ENCODE measurements around the gene EGLN2. TPM values are rescaled to one million over a fixed set of nuclear protein-coding genes. Genes with fewer than 3 reads are reported as not detected.
"Not testable (repeated sequence)": the region's sequence is repeated elsewhere in the genome, so short reads cannot be mapped to it uniquely, and the experiment has no call there.

Gene EGLN2
- polyA plus RNA-seq, 12 donors = 28.2 to 82.8 (median 41.5) TPM; not detected in 1

GRCh38 chr19:40836754-40837429 lies 37.9 kb downstream of the EGLN2 start:
- DNase-seq = no peak

DNA sequence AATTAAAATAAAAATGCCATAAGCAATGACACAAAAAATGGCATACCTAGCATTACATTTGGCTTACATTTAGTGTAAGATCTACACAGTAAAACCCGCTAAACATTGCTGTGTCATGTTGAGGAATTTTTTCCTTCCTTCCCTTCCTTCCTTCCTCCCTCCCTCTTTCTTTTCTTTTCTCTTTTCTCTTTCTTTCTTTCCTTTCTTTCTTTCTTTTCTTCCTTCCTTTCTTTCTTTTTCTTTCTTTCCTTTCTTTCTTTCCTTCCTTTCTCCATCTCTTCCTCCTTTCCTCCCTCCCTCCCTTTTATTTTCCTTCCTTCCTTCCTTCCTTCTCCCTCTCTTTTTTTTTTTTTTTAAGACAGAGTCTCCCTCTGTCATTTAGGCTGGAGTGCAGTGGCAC lies 39.5 kb downstream of the EGLN2 start:
- not testable (repeated sequence) for DNase-seq

GRCh38 chr19:40842012-40842411 lies 43.0 kb downstream of the EGLN2 start:
- DNase-seq = not testable (repeated sequence)

DNA sequence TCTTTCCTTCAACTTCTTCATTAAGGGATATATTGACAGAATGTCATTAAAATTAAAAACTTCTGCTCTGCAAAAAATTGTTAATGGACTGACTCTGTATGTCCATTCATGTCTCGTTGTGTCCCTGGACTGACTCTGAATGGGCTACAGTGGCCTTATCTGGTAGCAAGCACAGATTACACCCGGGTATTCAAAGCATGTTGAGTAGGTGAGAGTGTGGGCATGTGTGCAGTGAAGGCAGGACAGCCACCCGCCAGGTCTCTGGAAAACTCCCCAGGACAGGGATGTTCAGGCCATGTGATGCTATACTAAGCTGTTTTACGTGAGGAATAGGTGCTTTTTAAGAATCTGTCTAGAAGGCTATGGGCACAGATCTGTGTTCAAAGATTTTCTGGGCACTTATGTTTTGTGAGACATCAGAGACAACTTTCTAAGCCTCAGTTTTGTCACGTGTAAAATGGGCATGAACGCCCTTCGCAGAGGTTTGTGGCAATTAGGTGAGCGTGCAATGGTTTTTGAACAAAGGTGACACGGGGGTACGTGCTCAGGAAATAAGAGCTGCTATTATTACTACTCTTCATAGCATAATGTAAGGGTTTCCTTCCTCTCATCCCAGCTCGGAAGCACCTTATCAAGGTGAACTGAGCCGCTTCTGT lies 44.1 kb downstream of the EGLN2 start:
- DNase-seq = not testable (repeated sequence)

DNA sequence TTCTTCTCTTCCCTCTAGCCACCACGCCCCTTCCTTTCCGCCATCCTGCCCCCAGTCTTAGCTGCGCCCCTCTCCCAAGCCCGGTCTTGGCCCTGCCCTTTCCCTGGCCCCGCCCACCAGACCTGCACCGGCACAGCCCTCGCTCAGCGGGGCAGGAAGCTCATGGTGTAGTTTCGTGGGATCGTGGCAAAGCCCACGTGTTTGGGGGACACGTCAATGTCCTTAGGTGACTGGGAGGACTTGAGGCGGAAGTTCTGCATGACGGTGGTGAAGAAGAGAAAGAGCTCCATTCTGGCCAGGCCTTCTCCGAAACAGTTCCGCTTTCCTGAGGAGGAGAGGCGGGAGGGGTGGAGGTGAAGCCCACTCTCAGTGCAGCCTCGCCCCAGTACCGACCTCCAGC lies 44.7 kb downstream of the EGLN2 start:
- DNase-seq = not testable (repeated sequence)

DNA sequence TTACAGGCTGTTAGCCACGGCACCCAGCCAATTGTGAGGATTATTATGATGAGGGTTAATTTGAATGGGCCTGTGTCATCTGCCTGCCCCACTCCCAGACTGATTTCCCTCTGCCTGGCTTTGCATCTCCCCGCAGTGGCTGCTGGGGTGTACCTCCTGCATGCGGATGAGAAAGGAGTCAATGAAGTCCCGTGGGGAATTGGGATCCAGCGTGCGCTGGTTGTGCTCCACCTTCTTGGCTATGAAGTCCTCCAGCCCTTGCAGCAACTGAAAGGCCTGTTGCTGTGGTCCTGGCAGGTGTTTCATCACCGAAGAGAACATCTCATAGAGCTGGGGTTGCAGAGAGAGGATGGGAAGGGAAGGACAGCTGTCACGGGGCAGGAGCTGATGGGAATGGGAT lies 47.7 kb downstream of the EGLN2 start:
- not testable (repeated sequence) for DNase-seq

- not testable (repeated sequence) for DNase-seq
These were observed 51.3 kb downstream of the EGLN2 start, which contains the start of gene CYP2A6 for GRCh38 chr19:40850277-40850676. TSS of gene CYP2A6 (minus strand) at chr19:40850447. CDS start at chr19:40850426, 21 bp downstream.

GRCh38 chr19:40852467-40853152 lies 53.6 kb downstream of the EGLN2 start:
- DNase-seq = not testable (repeated sequence)

Other genes with a start within 250 kb of the EGLN2 start
- 100 to 1,000 TPM in 1 of 12 donors, 10 to 100 TPM in 10, not detected in 1; 12.8 to 160 (median 19.1) TPM for gene SHKBP1, start 222.3 kb upstream of the EGLN2 start, polyA plus RNA-seq (ENCODE audit: insufficient read length in 12 of 12)
- 100 to 1,000 TPM in 11 of 12 donors, not detected in 1; 146 to 328 (median 194) TPM for gene LTBP4, start 197.8 kb upstream of the EGLN2 start, polyA plus RNA-seq (ENCODE audit: insufficient read length in 12 of 12)
- gene NUMBL, start 108.5 kb upstream of the EGLN2 start, polyA plus RNA-seq (ENCODE audit: insufficient read length in 12 of 12) = 100 to 1,000 TPM in 1 of 12 donors, 10 to 100 TPM in 11; 19.9 to 119 (median 26.9) TPM
- 10 to 100 TPM in 11 of 12 donors, not detected in 1; 14.4 to 33.9 (median 18.4) TPM for gene COQ8B, start 82.3 kb upstream of the EGLN2 start, polyA plus RNA-seq (ENCODE audit: insufficient read length in 12 of 12)
- 10 to 100 TPM in 4 of 12 donors, 1 to 10 TPM in 7, not detected in 1; 7.6 to 12.2 (median 9.3) TPM for gene ITPKC, start 82.1 kb upstream of the EGLN2 start, polyA plus RNA-seq (ENCODE audit: insufficient read length in 12 of 12)
- gene ACTMAP, start 48.7 kb upstream of the EGLN2 start, polyA plus RNA-seq (ENCODE audit: insufficient read length in 12 of 12) = 10 to 100 TPM in 4 of 12 donors, 1 to 10 TPM in 7, not detected in 1; 6.3 to 12.1 (median 8.6) TPM
- 100 to 1,000 TPM in 1 of 12 donors, 10 to 100 TPM in 10, not detected in 1; 50.0 to 117 (median 66.6) TPM for gene SNRPA, start 48.0 kb upstream of the EGLN2 start, polyA plus RNA-seq (ENCODE audit: insufficient read length in 12 of 12)
- 1 to 10 TPM in 9 of 12 donors, not detected in 3; 1.2 to 3.3 (median 1.6) TPM for gene MIA, start 23.7 kb upstream of the EGLN2 start, polyA plus RNA-seq (ENCODE audit: insufficient read length in 12 of 12)
- gene RAB4B, start 20.9 kb upstream of the EGLN2 start, polyA plus RNA-seq (ENCODE audit: insufficient read length in 12 of 12) = 10 to 100 TPM in 1 of 12 donors, 1 to 10 TPM in 9, not detected in 2; 6.3 to 10.5 (median 8.3) TPM
- under 1 TPM in 3 of 12 donors, not detected in 9; 0.18 to 0.47 (median 0.21) TPM for gene CYP2A6, start 51.3 kb downstream of the EGLN2 start, polyA plus RNA-seq (ENCODE audit: insufficient read length in 12 of 12)
- gene CYP2A7, start 83.0 kb downstream of the EGLN2 start, polyA plus RNA-seq (ENCODE audit: insufficient read length in 12 of 12) = under 1 TPM in 4 of 12 donors, not detected in 8; 0.15 to 0.39 (median 0.25) TPM
- under 1 TPM in 2 of 12 donors, not detected in 10; 0.09 TPM for gene CYP2B6, start 192.1 kb downstream of the EGLN2 start, polyA plus RNA-seq (ENCODE audit: insufficient read length in 12 of 12)